Neural cell (in vitro differentiated cells): ENCODE results near the gene OR5AN1.

Experiments
- CTCF ChIP-seq: fragments of 450-650 bp; IDR thresholded peaks from 2 replicates; pipeline ENCODE4 v1.5.1; 2014; ENCODE audit warnings: antibody characterized with exemption, mild to moderate bottlenecking, moderate library complexity; ENCODE audit not compliant: poor library complexity, severe bottlenecking
- EP300 ChIP-seq: fragments of 450-650 bp; conservative IDR thresholded peaks from 2 replicates; pipeline ENCODE4 v1.6.1; 2014; ENCODE audit warnings: antibody characterized with exemption, mild to moderate bottlenecking, moderate library complexity; ENCODE audit not compliant: poor library complexity, severe bottlenecking
- RAD21 ChIP-seq: fragments of 450-650 bp; conservative IDR thresholded peaks from 2 replicates; pipeline ENCODE4 v1.6.1; 2014; ENCODE audit warnings: antibody characterized with exemption, mild to moderate bottlenecking, moderate library complexity
- REST ChIP-seq: IDR thresholded peaks from 2 replicates; pipeline ENCODE4 v1.6.1; 2012; ENCODE audit warnings: borderline replicate concordance
- SMC3 ChIP-seq: fragments of 450-650 bp; conservative IDR thresholded peaks from 2 replicates; pipeline ENCODE4 v1.6.1; 2014; ENCODE audit warnings: antibody characterized with exemption, mild to moderate bottlenecking, moderate library complexity; ENCODE audit not compliant: poor library complexity

- TF ChIP-seq CTCF (no peak), REST (no peak), RAD21 (no peak), EP300 (no peak), SMC3 (no peak)
Measured at GRCh38 chr11:59403546-59403945, 44.9 kb downstream of the OR5AN1 start.
